Panc1 (cell line): ENCODE data around the gene UBTD1. TPM values are rescaled to one million over a fixed set of nuclear protein-coding genes. Genes with fewer than 3 reads are reported as not detected.

Source experiments
- ATAC-seq: fragments of 200-7000 bp; cut with Tn5 transposase; 2 replicates; pipeline ENCODE4 v1.9.1; 2020; ENCODE audit warnings: mild to moderate bottlenecking, moderate library complexity
- BruUV-seq: library from RNA; stranded (reverse); fragments of 400-500 nt; replicated peaks from 2 replicates; lab custom pipeline; 2021; lab: Mats Ljungman, UMichigan
- CTCF ChIA-PET: fragments of 300-600 bp; sonication (Branson Sonifier 250); formaldehyde crosslinking; loops from one replicate; lab custom pipeline; 2022; ENCODE audit warnings: antibody characterized with exemption; lab: Charles Lee
- POLR2A ChIA-PET: fragments of 300-600 bp; sonication (Branson Sonifier 250); formaldehyde crosslinking; loops from one replicate; lab custom pipeline; 2022; ENCODE audit warnings: antibody characterized with exemption; lab: Charles Lee
- DNase-seq: peaks from one replicate; pipeline ENCODE4 v3.0.0-alpha.2; 2010; ENCODE audit warnings: low read depth, low spot score
- H3K27ac ChIP-seq: 2 replicates; pipeline ENCODE4 v1.5.1; 2011; ENCODE audit warnings: mild to moderate bottlenecking, low read length, inconsistent platforms
- H3K27me3 ChIP-seq: fragments of 200-500 bp; sonication (Bioruptor generic); 2 replicates; pipeline ENCODE4 v1.6.0; 2014; ENCODE audit warnings: low read length, inconsistent platforms; ENCODE audit not compliant: control insufficient read depth, insufficient read depth
- H3K36me3 ChIP-seq: fragments of 200-500 bp; sonication (Bioruptor generic); 2 replicates; pipeline ENCODE4 v1.5.1; 2014; ENCODE audit warnings: inconsistent platforms, mild to moderate bottlenecking, low read length, moderate library complexity; ENCODE audit not compliant: control insufficient read depth, insufficient read depth
- H3K4me1 ChIP-seq: 2 replicates; pipeline ENCODE4 v1.5.1; 2011; ENCODE audit warnings: inconsistent platforms, mild to moderate bottlenecking, low read length, moderate library complexity; ENCODE audit not compliant: control insufficient read depth, insufficient read depth
- H3K4me3 ChIP-seq, 2 experiments: 2 replicates each; pipeline ENCODE4 v1.5.1; 2011 to 2012; ENCODE audit warnings: low read depth in 2 of 2, low read length in 2 of 2, mild to moderate bottlenecking in 2 of 2, inconsistent platforms in 1 of 2, moderate library complexity in 1 of 2
- H3K9me3 ChIP-seq: fragments of 200-500 bp; sonication (Bioruptor generic); 2 replicates; pipeline ENCODE4 v1.5.1; 2014; ENCODE audit warnings: low read depth, mild to moderate bottlenecking, inconsistent platforms, low read length, moderate library complexity; ENCODE audit not compliant: control insufficient read depth, insufficient read depth
- POLR2AphosphoS5 ChIP-seq: IDR thresholded peaks from 2 replicates; pipeline ENCODE4 v1.6.1; 2012; ENCODE audit warnings: mild to moderate bottlenecking, low read depth, low read length, moderate library complexity
- REST ChIP-seq, 2 experiments: IDR thresholded peaks; 2 replicates each; pipeline ENCODE4 v1.6.1; 2011 to 2012; ENCODE audit warnings: low read depth in 2 of 2, control low read depth in 1 of 2, low read length in 1 of 2, mild to moderate bottlenecking in 1 of 2, moderate library complexity in 1 of 2; ENCODE audit not compliant: insufficient read depth in 1 of 2
- SIN3A ChIP-seq: IDR thresholded peaks from 2 replicates; pipeline ENCODE4 v1.6.1; 2012; ENCODE audit warnings: low read depth, mild to moderate bottlenecking, low read length, moderate library complexity, borderline replicate concordance; ENCODE audit not compliant: insufficient read depth
- TCF7L2 ChIP-seq: IDR thresholded peaks from 2 replicates; pipeline ENCODE4 v1.6.1; 2011; ENCODE audit warnings: mild to moderate bottlenecking, low read depth, low read length, inconsistent platforms
- in situ Hi-C: cut with HindIII; loops from 2 replicates; pipeline ENCODE4 v1.10.0; 2016; ENCODE audit warnings: low sequenced_read_pairs, low pct_unique_long_range_greater_than_20kb
- intact Hi-C: fragments of 100-400 bp; cut with micrococcal nuclease; formaldehyde crosslinking; loops from one replicate; pipeline ENCODE4 v1.10.0; 2022; ENCODE audit not compliant: unreplicated experiment
- total RNA-seq: library from RNA; stranded (reverse); gene quantifications from one replicate; pipeline ENCODE4 v1.2.1, GENCODE V29; 2021; ENCODE audit not compliant: unreplicated experiment
- TF ChIP-seq, protein P1 (sequence below): fragments of 450-650 bp; IDR thresholded peaks from 2 replicates; pipeline ENCODE4 v1.5.1; 2017; ENCODE audit warnings: mild to moderate bottlenecking

The UBTD1 gene
- total RNA-seq, 1 experiment from 2014 or later: 55.6 TPM

DNA sequence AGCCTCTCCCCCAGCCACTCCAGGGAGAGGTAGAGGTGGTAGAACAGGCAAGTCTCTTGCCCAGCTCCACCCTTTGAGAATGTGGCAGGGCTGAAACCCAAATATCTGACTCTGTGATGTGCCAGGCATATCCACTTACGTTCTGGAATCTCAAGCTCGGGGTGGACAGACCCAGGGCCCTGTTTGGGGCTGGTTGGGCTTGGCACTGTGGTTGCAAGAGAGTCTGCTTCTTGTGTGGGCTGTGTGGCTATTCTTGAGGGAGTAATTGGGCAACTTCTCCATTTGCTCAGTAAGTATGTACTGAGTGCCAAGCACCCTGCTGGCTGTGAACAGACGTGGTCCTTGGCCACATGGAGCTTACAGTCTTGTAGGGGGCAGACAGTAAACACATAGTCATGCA lies 4.7 kb downstream of the UBTD1 start:
- DNase-seq (no peak), ATAC-seq (no peak)
- Histone ChIP-seq H3K4me1 (peaks cover 27% of the 10 kb centered on the region), H3K36me3 (no peaks in the 10 kb centered on the region; the same call in 1 of the 2 replicates), H3K27ac (no peak overlapping the region), H3K27me3 (no peaks in the 10 kb centered on the region), H3K4me3 (no peak overlapping the region), H3K9me3 (no peaks in the 10 kb centered on the region)
- ChIA-PET POLR2A (no interaction called here), CTCF (interaction anchor here (0.5 kb wide), 1 partner anchor 108 kb away, joined by 3 read pairs; no protein-coding TSS in a partner anchor)
- TF ChIP-seq REST (IDR thresholded peaks at IDR 0.05; ENCODE audit: insufficient read depth in 1 of 2, low read depth in 2 of 2, low read length in 1 of 2) (no peak), SIN3A (no peak), POLR2AphosphoS5 (no peak), TCF7L2 (no peak)
- TF ChIP-seq, protein P1, sequence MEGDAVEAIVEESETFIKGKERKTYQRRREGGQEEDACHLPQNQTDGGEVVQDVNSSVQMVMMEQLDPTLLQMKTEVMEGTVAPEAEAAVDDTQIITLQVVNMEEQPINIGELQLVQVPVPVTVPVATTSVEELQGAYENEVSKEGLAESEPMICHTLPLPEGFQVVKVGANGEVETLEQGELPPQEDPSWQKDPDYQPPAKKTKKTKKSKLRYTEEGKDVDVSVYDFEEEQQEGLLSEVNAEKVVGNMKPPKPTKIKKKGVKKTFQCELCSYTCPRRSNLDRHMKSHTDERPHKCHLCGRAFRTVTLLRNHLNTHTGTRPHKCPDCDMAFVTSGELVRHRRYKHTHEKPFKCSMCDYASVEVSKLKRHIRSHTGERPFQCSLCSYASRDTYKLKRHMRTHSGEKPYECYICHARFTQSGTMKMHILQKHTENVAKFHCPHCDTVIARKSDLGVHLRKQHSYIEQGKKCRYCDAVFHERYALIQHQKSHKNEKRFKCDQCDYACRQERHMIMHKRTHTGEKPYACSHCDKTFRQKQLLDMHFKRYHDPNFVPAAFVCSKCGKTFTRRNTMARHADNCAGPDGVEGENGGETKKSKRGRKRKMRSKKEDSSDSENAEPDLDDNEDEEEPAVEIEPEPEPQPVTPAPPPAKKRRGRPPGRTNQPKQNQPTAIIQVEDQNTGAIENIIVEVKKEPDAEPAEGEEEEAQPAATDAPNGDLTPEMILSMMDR: no peak
- BruUV-seq: no TSS peak
- in situ Hi-C loops: no loop called here
- intact Hi-C loops: no loop called here

DNA sequence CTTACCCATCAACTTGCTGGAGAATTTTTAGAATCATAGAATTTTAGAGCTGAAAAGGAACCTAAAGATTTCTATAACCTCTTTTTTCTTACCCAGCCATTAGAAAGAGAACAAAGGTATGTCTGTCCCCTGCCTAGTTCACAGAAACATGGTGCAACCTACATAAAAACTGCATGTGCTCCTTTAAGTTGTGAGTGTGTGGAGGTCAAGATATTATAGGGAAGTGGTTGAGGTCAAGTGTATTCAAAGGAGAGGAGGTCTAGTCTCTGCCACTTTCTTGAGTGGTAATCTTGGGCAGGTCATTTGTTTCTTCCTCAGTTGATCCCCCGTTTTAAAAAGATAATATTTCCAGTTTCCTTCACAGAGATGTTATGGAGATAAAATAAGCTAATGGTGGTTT lies 6.4 kb downstream of the UBTD1 start:
- no peaks in the 10 kb centered on the region for H3K27me3 ChIP-seq
- intact Hi-C loops (no loop called here), in situ Hi-C loops (no loop called here)
- no peaks in the 10 kb centered on the region for H3K9me3 ChIP-seq
- CTCF ChIA-PET: no interaction called here
- ATAC-seq (no peak), DNase-seq (no peak)
- TF ChIP-seq POLR2AphosphoS5 (no peak), TCF7L2 (no peak), SIN3A (no peak), REST (IDR thresholded peaks at IDR 0.05; ENCODE audit: insufficient read depth in 1 of 2, low read depth in 2 of 2, low read length in 1 of 2) (no peak)
- TF ChIP-seq, protein P1: no peak
- H3K4me3 ChIP-seq: no peak overlapping the region
- POLR2A ChIA-PET: no interaction called here
- H3K27ac ChIP-seq: no peak overlapping the region
- BruUV-seq: no TSS peak
- H3K4me1 ChIP-seq: peaks cover 30% of the 10 kb centered on the region
- no peaks in the 10 kb centered on the region for H3K36me3 ChIP-seq
